HG03025 (cell line): ENCODE measurements around the gene ADA.
"Not testable (repeated sequence)": the region's sequence is repeated elsewhere in the genome, so short reads cannot be mapped to it uniquely, and the experiment has no call there.

Experiments used
- ATAC-seq: cut with Tn5 transposase; IDR thresholded peaks from one replicate; pipeline ENCODE4 v1.9.1; 2021; ENCODE audit warnings: mild to moderate bottlenecking, moderate library complexity; ENCODE audit not compliant: unreplicated experiment, low FRiP score

The ADA gene

GRCh38 chr20:44681796-44682566 lies 30.5 kb upstream of the ADA start:
- no peak for ATAC-seq

- ATAC-seq, result no peak
These were observed 27.6 kb upstream of the ADA start for GRCh38 chr20:44678990-44679611.

GRCh38 chr20:44678242-44678641 lies 26.7 kb upstream of the ADA start:
- ATAC-seq, result no peak

- not testable (repeated sequence) for ATAC-seq
These were observed 20.9 kb upstream of the ADA start for GRCh38 chr20:44672318-44672902.

GRCh38 chr20:44671541-44671940 lies 20.0 kb upstream of the ADA start:
- not testable (repeated sequence) for ATAC-seq

- ATAC-seq, result not testable (repeated sequence)
These were observed 19.4 kb upstream of the ADA start for GRCh38 chr20:44670851-44671250.

- no peak for ATAC-seq
These were observed 14.6 kb upstream of the ADA start for GRCh38 chr20:44666066-44666465.

- no peak for ATAC-seq
These were observed 12.6 kb upstream of the ADA start for GRCh38 chr20:44664131-44664530.

GRCh38 chr20:44662261-44662660 lies 10.8 kb upstream of the ADA start:
- ATAC-seq, result no peak

GRCh38 chr20:44660581-44660980 lies 9.1 kb upstream of the ADA start:
- ATAC-seq, result no peak

- ATAC-seq, result no peak
These were observed 8.4 kb upstream of the ADA start for GRCh38 chr20:44659931-44660330.

GRCh38 chr20:44658810-44659209 lies 7.3 kb upstream of the ADA start:
- ATAC-seq, result no peak

- ATAC-seq, result no peak
These were observed 6.4 kb upstream of the ADA start for GRCh38 chr20:44657875-44658274.

- no peak for ATAC-seq
These were observed 4.9 kb upstream of the ADA start for GRCh38 chr20:44656448-44656847.

- not testable (repeated sequence) for ATAC-seq
These were observed 2.7 kb upstream of the ADA start for GRCh38 chr20:44654210-44654609.

GRCh38 chr20:44653546-44653945 lies 2.0 kb upstream of the ADA start:
- ATAC-seq, result no peak

GRCh38 chr20:44651434-44651683 lies 140 bp downstream of the ADA start:
- no peak for ATAC-seq

- ATAC-seq, result no peak
These were observed 597 bp downstream of the ADA start for GRCh38 chr20:44650771-44651433.

GRCh38 chr20:44649976-44650375 lies 1.5 kb downstream of the ADA start:
- ATAC-seq, result no peak

- ATAC-seq, result no peak
These were observed 2.4 kb downstream of the ADA start for GRCh38 chr20:44649126-44649525.

GRCh38 chr20:44648579-44648978 lies 2.9 kb downstream of the ADA start:
- ATAC-seq, result no peak

- ATAC-seq, result no peak
These were observed 3.4 kb downstream of the ADA start for GRCh38 chr20:44648068-44648467.
